Upper lobe of left lung (tissue), 6 donors: ENCODE results near the gene NYAP2. TPM values are rescaled to one million over a fixed set of nuclear protein-coding genes. Genes with fewer than 3 reads are reported as not detected.

Source experiments
- ATAC-seq, 2 donors: fragments of 200-7000 bp; cut with Tn5 transposase; one replicate each; pipeline ENCODE4 v1.9.1; 2022; ENCODE audit warnings: mild to moderate bottlenecking in 2 of 2, moderate library complexity in 2 of 2; ENCODE audit not compliant: low FRiP score in 2 of 2
- DNase-seq, 2 donors: peaks; one replicate each; pipeline ENCODE4 v3.0.0-alpha.2; 2019 to 2020
- H3K27ac ChIP-seq, 4 donors: fragments of 200-600 bp; sonication (generic); one replicate each; pipeline ENCODE4 v1.5.1; 2016 to 2019
- H3K27me3 ChIP-seq, 4 donors: fragments of 200-600 bp; sonication (generic); one replicate each; pipeline ENCODE4 v1.5.1; 2017 to 2019
- H3K36me3 ChIP-seq, 4 donors: fragments of 200-600 bp; sonication (generic); one replicate each; pipeline ENCODE4 v1.5.1; 2016 to 2019
- H3K4me1 ChIP-seq, 4 donors: fragments of 200-600 bp; sonication (generic); one replicate each; pipeline ENCODE4 v1.5.1; 2018 to 2019
- H3K4me3 ChIP-seq, 4 donors: fragments of 200-600 bp; sonication (generic); one replicate each; pipeline ENCODE4 v1.5.1; 2017 to 2019; ENCODE audit warnings: mild to moderate bottlenecking in 2 of 4, moderate library complexity in 1 of 4
- H3K9me3 ChIP-seq, 4 donors: fragments of 200-600 bp; sonication (generic); one replicate each; pipeline ENCODE4 v1.5.1; 2018 to 2019
- EP300 ChIP-seq, 4 donors: sonication (generic); formaldehyde crosslinking; IDR thresholded peaks; one replicate each; pipeline ENCODE4 v1.5.1; 2017; ENCODE audit warnings: antibody characterized with exemption in 4 of 4, control low read depth in 2 of 4
- POLR2A ChIP-seq, 4 donors: fragments of 450-650 bp; IDR thresholded peaks; one replicate each; pipeline ENCODE4 v1.5.1; 2016 to 2017; ENCODE audit warnings: antibody characterized with exemption in 4 of 4, mild to moderate bottlenecking in 2 of 4
- POLR2AphosphoS5 ChIP-seq, 2 donors: sonication (generic); formaldehyde crosslinking; IDR thresholded peaks; one replicate each; pipeline ENCODE4 v1.5.1; 2017; ENCODE audit warnings: antibody characterized with exemption in 2 of 2
- WGBS, 2 donors: methylation state at CpG; one replicate each; pipeline ENCODE4 v1.1.5; 2017 to 2018; 5-methylcytosine and 5-hydroxymethylcytosine counted together
- total RNA-seq, 6 donors: library from RNA; depleted of rRNA in 4 of 6; stranded (reverse); fragments of >200 nt in 4 of 6; gene quantifications; one replicate each; pipeline versions ENCODE4 v1.1.0 to v1.2.1, GENCODE V29; 2016 to 2021
- TF ChIP-seq, protein P1 (sequence below), 6 experiments: fragments of 450-650 bp in 4 of 6; fragments of 200-600 bp in 2 of 6; sonication (generic) in 2 of 6; IDR thresholded peaks; one replicate each; pipeline ENCODE4 v1.5.1; 2016 to 2019; ENCODE audit warnings: antibody characterized with exemption in 6 of 6
- donor health status: DM: no; HTN: no; CAD: no; lungs with moderate emphysema.
- donor health status: DM: no; HTN: yes; CAD: no; lungs with severe emphysema.

The NYAP2 gene
- total RNA-seq, 6 donors from 2014 or later: 0.15 to 3.1 (median 1.7) TPM

DNA sequence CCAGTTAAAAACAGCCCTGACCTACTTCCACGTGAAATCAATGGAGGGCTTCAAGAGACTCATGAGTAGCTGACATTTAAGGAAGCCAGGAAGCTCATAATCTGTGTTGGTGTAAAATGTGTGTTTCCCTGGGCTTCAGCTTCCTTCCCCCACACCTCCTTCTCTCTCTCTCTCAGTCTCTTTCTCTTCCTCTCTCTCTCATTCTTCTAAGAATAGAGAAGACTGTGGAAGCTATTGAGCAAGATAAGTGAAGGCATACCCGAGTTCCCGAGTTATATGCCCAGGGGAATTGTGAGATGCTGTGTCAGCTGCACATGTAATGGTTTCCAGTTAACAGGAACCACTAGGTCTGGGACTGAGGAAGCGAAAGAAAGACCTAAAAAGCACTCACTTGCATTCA lies 199.4 kb downstream of the NYAP2 start:
- Histone ChIP-seq H3K27ac (no peak overlapping the region), H3K9me3 (no peaks in the 10 kb centered on the region), H3K4me1 (no peaks in the 10 kb centered on the region), H3K4me3 (no peak overlapping the region), H3K36me3 (no peaks in the 10 kb centered on the region), H3K27me3 (no peaks in the 10 kb centered on the region)
- DNase-seq: no peak
- WGBS, 2 donors: 48 to 62% methylated on average over 4 of the region's 4 CpGs
- no peak for ATAC-seq
- TF ChIP-seq, protein P1, sequence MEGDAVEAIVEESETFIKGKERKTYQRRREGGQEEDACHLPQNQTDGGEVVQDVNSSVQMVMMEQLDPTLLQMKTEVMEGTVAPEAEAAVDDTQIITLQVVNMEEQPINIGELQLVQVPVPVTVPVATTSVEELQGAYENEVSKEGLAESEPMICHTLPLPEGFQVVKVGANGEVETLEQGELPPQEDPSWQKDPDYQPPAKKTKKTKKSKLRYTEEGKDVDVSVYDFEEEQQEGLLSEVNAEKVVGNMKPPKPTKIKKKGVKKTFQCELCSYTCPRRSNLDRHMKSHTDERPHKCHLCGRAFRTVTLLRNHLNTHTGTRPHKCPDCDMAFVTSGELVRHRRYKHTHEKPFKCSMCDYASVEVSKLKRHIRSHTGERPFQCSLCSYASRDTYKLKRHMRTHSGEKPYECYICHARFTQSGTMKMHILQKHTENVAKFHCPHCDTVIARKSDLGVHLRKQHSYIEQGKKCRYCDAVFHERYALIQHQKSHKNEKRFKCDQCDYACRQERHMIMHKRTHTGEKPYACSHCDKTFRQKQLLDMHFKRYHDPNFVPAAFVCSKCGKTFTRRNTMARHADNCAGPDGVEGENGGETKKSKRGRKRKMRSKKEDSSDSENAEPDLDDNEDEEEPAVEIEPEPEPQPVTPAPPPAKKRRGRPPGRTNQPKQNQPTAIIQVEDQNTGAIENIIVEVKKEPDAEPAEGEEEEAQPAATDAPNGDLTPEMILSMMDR (IDR thresholded peaks at IDR 0.05): no peak
- no peak for TF ChIP-seq POLR2AphosphoS5 (IDR thresholded peaks at IDR 0.05)
- no peak for TF ChIP-seq POLR2A (IDR thresholded peaks at IDR 0.05)
- no peak for TF ChIP-seq EP300 (IDR thresholded peaks at IDR 0.05)

DNA sequence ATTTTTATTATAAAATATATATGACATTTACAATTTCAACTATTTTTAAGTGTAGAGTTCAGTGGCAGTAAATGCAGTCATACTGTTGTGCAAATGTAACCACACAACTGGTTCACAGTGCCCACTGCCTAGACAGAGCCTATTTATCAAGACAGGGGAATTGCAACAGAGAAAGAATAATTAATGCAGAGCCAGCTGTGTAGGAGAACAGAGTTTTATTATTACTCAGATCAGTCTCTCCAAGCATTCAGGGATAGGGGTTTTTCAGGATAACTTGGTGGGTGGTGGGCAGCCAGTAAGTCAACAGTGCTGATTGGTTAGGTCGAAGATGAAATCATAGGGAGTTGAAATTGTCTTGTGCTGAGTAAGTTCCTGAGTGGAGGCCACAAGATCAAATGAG lies 200.3 kb downstream of the NYAP2 start:
- 61 to 75% methylated on average over 1 of the region's 1 CpG for WGBS, 2 donors
- Histone ChIP-seq H3K27me3 (no peaks in the 10 kb centered on the region), H3K36me3 (no peaks in the 10 kb centered on the region), H3K4me3 (no peak overlapping the region), H3K4me1 (no peaks in the 10 kb centered on the region), H3K27ac (no peak overlapping the region), H3K9me3 (no peaks in the 10 kb centered on the region)
- DNase-seq: no peak
- no peak for ATAC-seq
- no peak for TF ChIP-seq POLR2AphosphoS5 (IDR thresholded peaks at IDR 0.05)
- TF ChIP-seq, protein P1 (IDR thresholded peaks at IDR 0.05): no peak
- no peak for TF ChIP-seq POLR2A (IDR thresholded peaks at IDR 0.05)
- no peak for TF ChIP-seq EP300 (IDR thresholded peaks at IDR 0.05)

DNA sequence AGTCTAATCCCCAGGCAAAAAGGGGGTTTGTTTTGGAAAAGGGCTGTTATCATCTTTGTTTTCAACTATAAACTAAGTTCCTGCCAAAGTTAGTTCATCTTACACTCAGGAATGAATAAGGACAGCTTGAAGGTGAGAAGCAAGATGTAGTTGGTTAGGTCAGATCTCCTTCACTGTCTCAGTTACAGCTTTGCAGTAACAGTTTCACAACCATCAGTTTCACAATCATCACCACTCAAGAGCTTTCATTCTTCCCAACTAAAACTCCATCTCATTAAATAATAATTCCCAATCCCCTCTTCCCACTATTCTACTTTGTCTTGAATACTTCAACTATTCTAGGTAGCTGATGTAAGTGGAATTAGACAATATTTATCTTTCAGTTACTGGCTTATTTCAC lies 200.9 kb downstream of the NYAP2 start:
- H3K36me3 ChIP-seq: no peaks in the 10 kb centered on the region
- TF ChIP-seq EP300 (IDR thresholded peaks at IDR 0.05) (no peak), POLR2AphosphoS5 (IDR thresholded peaks at IDR 0.05) (no peak), POLR2A (IDR thresholded peaks at IDR 0.05) (no peak)
- TF ChIP-seq, protein P1 (IDR thresholded peaks at IDR 0.05): no peak

DNA sequence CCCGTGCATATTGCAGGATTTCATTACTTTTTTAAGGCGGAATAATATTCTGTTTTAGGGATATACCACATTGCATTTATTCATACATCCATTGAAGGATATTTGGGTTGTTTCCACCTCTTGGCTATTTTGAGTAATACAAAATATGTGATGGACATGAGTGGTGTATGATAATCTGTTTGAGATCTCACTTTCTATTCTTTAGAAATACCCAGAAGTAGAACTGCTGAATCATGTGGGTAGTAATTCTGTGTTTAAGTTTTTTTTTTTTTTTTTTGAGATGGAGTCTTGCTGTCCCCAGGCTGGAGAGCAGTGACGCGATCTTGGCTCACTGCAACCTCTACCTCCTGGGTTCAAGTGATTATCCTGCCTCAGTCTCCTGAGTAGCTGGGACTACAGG lies 201.4 kb downstream of the NYAP2 start:
- no peak for ATAC-seq
- no peaks in the 10 kb centered on the region for H3K4me1 ChIP-seq
- no peaks in the 10 kb centered on the region for H3K36me3 ChIP-seq
- H3K9me3 ChIP-seq: no peaks in the 10 kb centered on the region
- no peak for DNase-seq
- WGBS, 2 donors: 90 to 93% methylated on average over 4 of the region's 4 CpGs
- no peak overlapping the region for H3K27ac ChIP-seq
- H3K27me3 ChIP-seq: no peaks in the 10 kb centered on the region
- no peak overlapping the region for H3K4me3 ChIP-seq
- no peak for TF ChIP-seq POLR2AphosphoS5 (IDR thresholded peaks at IDR 0.05)
- TF ChIP-seq EP300 (IDR thresholded peaks at IDR 0.05): no peak
- TF ChIP-seq POLR2A (IDR thresholded peaks at IDR 0.05): no peak
- TF ChIP-seq, protein P1 (IDR thresholded peaks at IDR 0.05): no peak

More for the DNA sequence above, 200.9 kb downstream of the NYAP2 start:
- H3K27ac ChIP-seq: no peak overlapping the region
- no peak overlapping the region for H3K4me3 ChIP-seq
- no peaks in the 10 kb centered on the region for H3K9me3 ChIP-seq
- DNase-seq (no peak), ATAC-seq (no peak)
- H3K27me3 ChIP-seq: no peaks in the 10 kb centered on the region
- no peaks in the 10 kb centered on the region for H3K4me1 ChIP-seq

DNA sequence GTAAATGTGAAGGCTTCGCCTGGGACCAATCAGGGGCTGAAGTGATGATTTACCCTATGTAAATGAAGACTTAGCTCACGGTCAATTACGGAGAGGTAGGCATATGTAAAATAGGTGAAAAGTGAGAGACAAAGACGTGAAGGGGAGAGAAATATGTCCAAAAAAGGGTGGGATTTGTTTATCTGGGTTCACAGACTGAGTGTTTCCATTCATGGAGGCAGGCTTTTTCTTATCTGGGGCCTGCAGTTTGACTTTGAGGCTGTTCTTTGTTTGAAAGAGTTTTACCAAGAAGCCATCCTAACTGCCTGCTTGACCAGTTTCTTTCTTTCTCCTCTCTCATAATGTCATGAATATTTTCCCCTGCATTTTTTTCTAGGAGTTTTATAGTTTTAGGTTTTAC lies 202.7 kb downstream of the NYAP2 start:
- no peak for DNase-seq
- WGBS, 2 donors: 79 to 83% methylated on average over 4 of the region's 4 CpGs
- ATAC-seq: no peak
- no peak overlapping the region for H3K4me3 ChIP-seq
- H3K9me3 ChIP-seq: no peaks in the 10 kb centered on the region
- H3K27me3 ChIP-seq: no peaks in the 10 kb centered on the region
- H3K4me1 ChIP-seq: no peaks in the 10 kb centered on the region
- TF ChIP-seq POLR2AphosphoS5 (IDR thresholded peaks at IDR 0.05) (no peak), EP300 (IDR thresholded peaks at IDR 0.05) (no peak), POLR2A (IDR thresholded peaks at IDR 0.05) (no peak)
- TF ChIP-seq, protein P1 (IDR thresholded peaks at IDR 0.05): no peak
- H3K27ac ChIP-seq: no peak overlapping the region
- H3K36me3 ChIP-seq: no peaks in the 10 kb centered on the region
